ENCODE results near the gene INTS13. TPM values are rescaled to one million over a fixed set of nuclear protein-coding genes. Genes with fewer than 3 reads are reported as not detected.
"Not testable (repeated sequence)": the region's sequence is repeated elsewhere in the genome, so short reads cannot be mapped to it uniquely, and the experiment has no call there.

INTS13 gene
- total RNA-seq, 2 donors from 2014 or later: 64.1 to 101 TPM

DNA sequence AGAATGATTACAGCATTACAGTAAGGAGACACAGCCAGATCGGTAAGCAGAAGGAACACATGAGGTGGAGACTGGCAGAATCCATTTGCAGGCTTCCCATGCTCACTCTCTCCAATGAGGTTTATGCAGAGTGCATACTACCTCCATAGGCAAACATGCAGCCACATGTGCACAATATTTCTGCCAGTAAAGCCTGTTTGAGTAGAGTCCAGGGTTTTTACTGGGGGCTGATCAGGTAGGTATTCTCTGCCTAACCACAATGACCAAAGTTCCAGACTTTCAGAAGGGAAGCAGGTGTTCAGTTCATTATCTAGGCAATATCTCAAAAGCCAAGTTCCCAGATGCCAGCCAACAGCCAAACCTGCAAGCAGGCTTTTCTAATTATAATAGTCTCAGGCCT lies 31.1 kb downstream of the INTS13 start:
- Mint-ChIP-seq H3K27me3 (no peaks in the 10 kb centered on the region), H3K4me1 (peaks cover 5% of the 10 kb centered on the region), H3K4me3 (no peak overlapping the region), H3K9me3 (no peaks in the 10 kb centered on the region), H3K36me3 (ENCODE audit: low read depth) (peaks cover 98% of the 10 kb centered on the region), H3K27ac (no peak overlapping the region)
- no peak for ATAC-seq (replicated peaks)

DNA sequence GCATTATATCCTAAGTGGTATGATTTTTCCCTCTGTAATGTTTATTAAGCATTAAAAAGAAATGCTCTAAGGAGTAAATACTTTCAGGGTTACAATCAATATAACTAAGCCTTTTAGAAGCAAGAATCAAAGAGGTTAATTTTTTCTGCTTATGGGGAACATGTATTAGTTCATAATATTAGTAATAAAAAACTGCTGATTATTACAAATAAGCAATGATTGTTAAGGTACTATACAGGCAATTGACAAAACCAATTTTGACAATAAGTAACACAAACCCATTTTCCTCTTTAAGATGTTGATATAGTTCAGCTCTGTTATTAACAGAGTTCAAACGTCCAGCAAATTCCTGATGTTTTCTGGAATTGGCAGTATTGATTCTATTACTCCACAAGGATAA lies 31.8 kb downstream of the INTS13 start:
- H3K9me3 Mint-ChIP-seq: no peaks in the 10 kb centered on the region
- peaks cover 5% of the 10 kb centered on the region for H3K4me1 Mint-ChIP-seq
- H3K27me3 Mint-ChIP-seq: no peaks in the 10 kb centered on the region
- H3K4me3 Mint-ChIP-seq: no peak overlapping the region
- H3K27ac Mint-ChIP-seq: no peak overlapping the region
- H3K36me3 Mint-ChIP-seq (ENCODE audit: low read depth): peaks cover 98% of the 10 kb centered on the region
- ATAC-seq (replicated peaks): no peak

- H3K27me3 Mint-ChIP-seq; H3K27ac Mint-ChIP-seq; H3K4me1 Mint-ChIP-seq; H3K9me3 Mint-ChIP-seq; ATAC-seq (replicated peaks); H3K4me3 Mint-ChIP-seq: not testable (repeated sequence)
- H3K36me3 Mint-ChIP-seq (ENCODE audit: low read depth): peaks cover 98% of the 10 kb centered on the region
Observed at GRCh38 chr12:26903396-26903795, 34.4 kb downstream of the INTS13 start.

DNA sequence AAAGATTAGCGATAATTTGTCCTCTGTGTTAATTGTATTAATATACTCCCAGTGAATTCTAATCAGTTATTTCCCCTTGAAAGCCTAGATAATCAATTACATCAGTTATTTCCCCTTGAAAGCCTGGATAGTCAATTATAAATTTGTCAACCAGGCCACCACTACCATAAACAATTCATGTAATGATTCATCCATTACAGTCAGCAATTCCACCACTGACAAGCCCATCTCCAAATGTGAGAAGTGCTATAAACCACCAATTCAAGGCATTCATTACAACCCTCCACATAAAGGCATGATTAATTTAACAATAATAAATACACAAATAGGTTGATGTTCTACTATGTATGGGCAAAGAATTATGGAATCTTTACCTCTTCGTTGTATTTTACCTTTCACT lies 40.9 kb downstream of the INTS13 start:
- Mint-ChIP-seq H3K4me1 (no peaks in the 10 kb centered on the region), H3K27ac (peak overlapping the region; percentile 28), H3K36me3 (ENCODE audit: low read depth) (peaks cover 48% of the 10 kb centered on the region), H3K9me3 (no peaks in the 10 kb centered on the region), H3K4me3 (no peak overlapping the region), H3K27me3 (no peaks in the 10 kb centered on the region)
- ATAC-seq (replicated peaks): peak; percentile 63

GRCh38 chr12:26895672-26896071 lies 42.1 kb downstream of the INTS13 start:
- Mint-ChIP-seq H3K27ac (peak overlapping the region; percentile 28), H3K9me3 (no peaks in the 10 kb centered on the region), H3K4me3 (no peak overlapping the region), H3K36me3 (ENCODE audit: low read depth) (peaks cover 35% of the 10 kb centered on the region), H3K27me3 (no peaks in the 10 kb centered on the region), H3K4me1 (no peaks in the 10 kb centered on the region)
- ATAC-seq (replicated peaks): no peak

DNA sequence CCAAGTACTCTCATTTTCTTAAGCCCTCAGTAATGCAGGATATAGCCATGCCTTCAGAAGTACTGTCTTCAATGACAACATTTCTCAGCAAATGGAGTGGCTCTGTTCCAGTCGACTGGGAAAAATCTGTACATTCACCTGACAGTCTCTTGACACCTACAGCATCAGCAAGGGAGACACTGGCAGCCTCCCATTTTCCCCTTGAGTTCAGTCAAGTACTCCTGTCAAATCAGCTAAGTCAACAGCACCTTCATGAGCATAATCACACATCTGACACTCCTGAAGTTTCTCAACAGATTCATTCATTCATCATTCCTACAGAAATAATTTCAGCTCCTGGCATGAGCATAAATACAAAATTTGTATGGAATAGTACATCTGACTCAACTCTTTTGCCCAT lies 46.1 kb downstream of the INTS13 start:
- no peaks in the 10 kb centered on the region for H3K4me1 Mint-ChIP-seq
- H3K36me3 Mint-ChIP-seq (ENCODE audit: low read depth): no peaks in the 10 kb centered on the region
- no peak overlapping the region for H3K27ac Mint-ChIP-seq
- no peak for ATAC-seq (replicated peaks)
- H3K9me3 Mint-ChIP-seq: no peaks in the 10 kb centered on the region
- no peak overlapping the region for H3K4me3 Mint-ChIP-seq
- no peaks in the 10 kb centered on the region for H3K27me3 Mint-ChIP-seq

- Mint-ChIP-seq H3K4me3 (no peak overlapping the region), H3K4me1 (no peaks in the 10 kb centered on the region)
Observed at GRCh38 chr12:26890784-26891183, 47.0 kb downstream of the INTS13 start.

GRCh38 chr12:26884765-26885576 lies 52.8 kb downstream of the INTS13 start:
- Mint-ChIP-seq H3K4me3 (peak overlapping the region; percentile 11), H3K4me1 (peaks cover 8% of the 10 kb centered on the region)
- ATAC-seq (replicated peaks): peak; percentile 90

More at GRCh38 chr12:26890784-26891183, 47.0 kb downstream of the INTS13 start:
- no peak for ATAC-seq (replicated peaks)
- Mint-ChIP-seq H3K27me3 (no peaks in the 10 kb centered on the region), H3K9me3 (no peaks in the 10 kb centered on the region), H3K27ac (no peak overlapping the region), H3K36me3 (ENCODE audit: low read depth) (no peaks in the 10 kb centered on the region)

GRCh38 chr12:26880625-26881024 lies 57.2 kb downstream of the INTS13 start:
- Mint-ChIP-seq H3K9me3 (no peaks in the 10 kb centered on the region), H3K4me1 (peaks cover 8% of the 10 kb centered on the region), H3K27me3 (peaks cover 11% of the 10 kb centered on the region), H3K4me3 (no peak overlapping the region), H3K36me3 (ENCODE audit: low read depth) (no peaks in the 10 kb centered on the region), H3K27ac (no peak overlapping the region)
- no peak for ATAC-seq (replicated peaks)

More at GRCh38 chr12:26884765-26885576, 52.8 kb downstream of the INTS13 start:
- no peaks in the 10 kb centered on the region for H3K9me3 Mint-ChIP-seq
- H3K36me3 Mint-ChIP-seq (ENCODE audit: low read depth): no peaks in the 10 kb centered on the region
- H3K27ac Mint-ChIP-seq: no peak overlapping the region
- peaks cover 11% of the 10 kb centered on the region for H3K27me3 Mint-ChIP-seq

GRCh38 chr12:26878661-26879119 lies 59.1 kb downstream of the INTS13 start:
- ATAC-seq (replicated peaks): no peak
- H3K9me3 Mint-ChIP-seq: no peaks in the 10 kb centered on the region
- peaks cover 11% of the 10 kb centered on the region for H3K27me3 Mint-ChIP-seq
- no peak overlapping the region for H3K4me3 Mint-ChIP-seq
- H3K36me3 Mint-ChIP-seq (ENCODE audit: low read depth): no peaks in the 10 kb centered on the region
- peak overlapping the region; percentile 23 for H3K27ac Mint-ChIP-seq
- no peaks in the 10 kb centered on the region for H3K4me1 Mint-ChIP-seq

DNA sequence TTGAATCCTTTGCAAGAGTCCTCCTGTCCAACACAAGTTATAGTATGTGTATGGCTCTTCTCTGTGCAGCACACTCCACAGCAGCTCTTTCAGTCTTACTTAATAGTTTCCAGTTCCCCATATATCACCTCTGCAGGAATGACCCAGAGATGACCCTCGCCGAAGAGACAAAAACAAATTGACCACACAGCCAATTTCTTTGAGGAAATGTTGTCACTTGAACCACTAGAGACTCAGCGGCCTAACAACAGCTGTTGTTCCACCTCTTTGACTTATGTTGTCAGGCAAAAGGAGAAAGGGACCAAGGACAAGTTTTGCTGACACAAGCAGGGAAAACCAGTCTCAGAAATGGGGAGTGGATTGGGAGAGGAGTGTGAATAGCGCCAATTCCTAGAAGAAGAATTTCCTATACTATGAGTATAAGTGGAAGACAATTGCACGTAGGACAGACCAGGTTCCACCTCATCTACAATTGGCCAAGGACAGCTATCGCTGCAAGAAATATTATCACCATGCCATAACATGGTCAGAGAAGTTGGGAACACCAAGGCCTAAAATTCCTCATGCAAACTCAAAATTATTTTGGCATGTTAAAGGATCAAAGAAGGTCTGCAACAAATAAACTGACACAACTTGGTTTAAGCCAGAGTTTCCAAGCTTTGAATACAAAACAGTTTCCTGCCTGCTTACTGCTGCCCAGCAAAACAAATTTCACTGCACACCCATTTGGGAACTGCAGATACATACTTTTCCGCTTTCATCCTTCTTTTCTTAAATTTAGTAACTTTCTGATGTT lies 63.1 kb downstream of the INTS13 start:
- ATAC-seq (replicated peaks): no peak
- Mint-ChIP-seq H3K4me1 (no peaks in the 10 kb centered on the region), H3K9me3 (no peaks in the 10 kb centered on the region)

DNA sequence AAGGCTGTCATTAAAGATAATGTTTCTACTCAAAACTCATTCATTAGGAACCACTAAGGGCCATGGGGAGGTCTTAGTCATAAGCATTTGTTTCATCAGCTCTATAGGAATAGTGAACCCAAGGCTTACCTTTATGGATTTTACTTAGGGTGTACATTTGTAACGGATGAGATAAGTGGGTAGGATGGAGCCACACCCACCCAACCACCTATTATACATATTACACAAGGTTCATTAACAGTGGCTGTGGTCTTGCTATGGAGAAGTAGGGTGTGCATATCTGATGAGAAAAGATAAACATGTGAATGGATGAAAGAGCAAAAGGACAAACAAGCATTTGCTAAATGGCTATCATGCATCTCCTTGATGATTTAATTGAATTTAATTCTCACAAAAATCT lies 65.2 kb downstream of the INTS13 start:
- ATAC-seq (replicated peaks): no peak
- H3K27ac Mint-ChIP-seq: no peak overlapping the region
- no peak overlapping the region for H3K4me3 Mint-ChIP-seq
- no peaks in the 10 kb centered on the region for H3K36me3 Mint-ChIP-seq (ENCODE audit: low read depth)
- H3K9me3 Mint-ChIP-seq: no peaks in the 10 kb centered on the region
- no peaks in the 10 kb centered on the region for H3K4me1 Mint-ChIP-seq
- peaks cover 3% of the 10 kb centered on the region for H3K27me3 Mint-ChIP-seq

More for the DNA sequence above, 63.1 kb downstream of the INTS13 start:
- no peaks in the 10 kb centered on the region for H3K36me3 Mint-ChIP-seq (ENCODE audit: low read depth)
- no peak overlapping the region for H3K4me3 Mint-ChIP-seq
- H3K27ac Mint-ChIP-seq: no peak overlapping the region
- peaks cover 3% of the 10 kb centered on the region for H3K27me3 Mint-ChIP-seq

DNA sequence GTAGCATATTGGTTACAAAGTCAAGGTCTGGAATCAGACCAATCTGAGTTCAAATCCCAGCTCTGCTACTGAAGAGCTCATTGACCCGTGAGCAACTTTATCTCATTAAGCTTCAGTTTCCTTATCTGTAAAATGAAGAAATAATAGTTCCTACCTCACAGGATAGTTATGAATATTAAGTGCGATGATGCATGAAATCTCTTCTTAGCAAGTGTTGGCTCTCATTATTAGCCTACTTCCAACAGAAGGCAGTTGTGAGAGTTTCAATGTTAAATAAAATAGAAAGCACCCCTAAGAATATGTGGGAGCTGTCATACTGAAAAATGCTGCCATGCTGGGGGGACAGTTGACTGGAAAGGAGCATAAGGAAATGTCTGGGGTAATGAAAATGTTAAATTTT lies 65.8 kb downstream of the INTS13 start:
- Mint-ChIP-seq H3K9me3 (no peaks in the 10 kb centered on the region), H3K4me1 (no peaks in the 10 kb centered on the region), H3K27me3 (peaks cover 3% of the 10 kb centered on the region), H3K27ac (no peak overlapping the region), H3K36me3 (ENCODE audit: low read depth) (no peaks in the 10 kb centered on the region), H3K4me3 (no peak overlapping the region)
- ATAC-seq (replicated peaks): no peak

DNA sequence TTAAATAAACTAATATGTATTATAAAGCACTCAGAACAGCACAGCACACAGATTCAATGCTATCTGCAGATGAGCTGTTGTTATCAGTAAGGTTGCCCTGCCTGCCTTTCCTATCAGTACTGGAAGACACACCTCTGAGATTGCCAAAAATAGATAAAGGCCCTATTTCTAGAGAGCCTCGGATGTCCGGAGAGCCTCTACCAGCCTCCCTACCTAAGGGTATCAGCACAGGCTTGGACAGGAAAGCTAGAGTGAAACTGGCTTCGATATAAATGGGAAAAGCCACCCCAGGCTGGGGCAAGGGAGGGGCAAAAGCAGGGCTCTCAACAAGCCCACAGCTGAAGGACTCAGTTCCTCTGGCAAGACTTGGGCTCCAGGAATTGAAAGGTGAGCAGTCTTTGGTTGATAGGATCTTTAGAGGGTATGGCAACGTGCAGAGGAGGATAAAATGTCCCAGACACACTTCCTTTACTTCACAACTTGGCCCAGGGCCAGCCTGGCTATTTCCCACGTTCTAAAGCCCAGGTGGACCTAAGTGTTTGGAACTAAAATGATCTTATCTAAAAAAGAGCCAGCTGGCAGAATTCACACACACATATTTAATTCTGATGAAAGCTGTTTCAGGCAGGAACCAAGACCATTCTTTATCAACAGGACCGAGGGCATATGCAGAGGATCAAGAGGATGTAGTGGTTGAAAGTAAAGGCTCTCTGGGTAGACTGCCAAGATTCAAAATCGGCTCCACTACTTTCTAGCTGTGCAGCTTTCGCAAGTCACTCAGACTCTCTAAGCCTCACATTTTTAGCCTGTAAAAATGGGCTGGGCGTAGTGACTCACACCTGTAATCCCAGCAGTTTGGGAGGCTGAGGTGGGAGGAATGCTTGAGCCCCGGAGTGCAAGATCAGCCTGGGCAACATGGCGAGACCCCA lies 67.0 kb downstream of the INTS13 start:
- ATAC-seq (replicated peaks): no peak
- peaks cover 3% of the 10 kb centered on the region for H3K27me3 Mint-ChIP-seq
- H3K4me3 Mint-ChIP-seq: no peak overlapping the region
- no peaks in the 10 kb centered on the region for H3K9me3 Mint-ChIP-seq
- H3K36me3 Mint-ChIP-seq (ENCODE audit: low read depth): no peaks in the 10 kb centered on the region
- H3K27ac Mint-ChIP-seq: no peak overlapping the region
- no peaks in the 10 kb centered on the region for H3K4me1 Mint-ChIP-seq
